PFSK-1 (cell line): ENCODE data around the gene CPD.

Source experiments
- FOXP2 ChIP-seq: optimal IDR thresholded peaks from 2 replicates; pipeline ENCODE3; 2011; ENCODE audit warnings: borderline replicate concordance, control low read depth, inconsistent platforms; ENCODE audit not compliant: insufficient read depth; ENCODE audit errors: extremely low read length, extremely low read depth
- POLR2AphosphoS5 ChIP-seq: IDR thresholded peaks from 2 replicates; pipeline ENCODE4 v1.6.1; 2012; ENCODE audit warnings: low read depth, mild to moderate bottlenecking, control low read depth, low read length, moderate library complexity
- REST ChIP-seq, 2 experiments: IDR thresholded peaks; 2 replicates each; pipeline versions ENCODE4 v1.6.1 to v1.8.0; 2011 to 2012; ENCODE audit warnings: low read depth in 2 of 2, low read length in 2 of 2, control low read depth in 1 of 2, inconsistent platforms in 1 of 2, mild to moderate bottlenecking in 1 of 2, moderate library complexity in 1 of 2; ENCODE audit not compliant: insufficient read depth in 1 of 2
- SIN3A ChIP-seq: IDR thresholded peaks from 2 replicates; pipeline ENCODE4 v1.6.1; 2012; ENCODE audit warnings: mild to moderate bottlenecking, low read length, moderate library complexity, borderline replicate concordance; ENCODE audit not compliant: insufficient read depth
- TAF1 ChIP-seq: IDR thresholded peaks from 2 replicates; pipeline ENCODE4 v1.6.1; 2012; ENCODE audit warnings: low read length, control low read depth, borderline replicate concordance; ENCODE audit not compliant: insufficient read depth

The CPD gene

GRCh38 chr17:30433514-30433913 is 54.8 kb downstream of the CPD start:
- TF ChIP-seq TAF1 (no peak), SIN3A (no peak), FOXP2 (no peak), POLR2AphosphoS5 (no peak), REST (IDR thresholded peaks at IDR 0.05; ENCODE audit: insufficient read depth in 1 of 2, low read depth in 2 of 2, low read length in 2 of 2) (no peak)

- no peak for TF ChIP-seq POLR2AphosphoS5
- no peak for TF ChIP-seq SIN3A
- no peak for TF ChIP-seq FOXP2
- TF ChIP-seq TAF1 = no peak
Measured at GRCh38 chr17:30436729-30437128, 58.0 kb downstream of the CPD start.

GRCh38 chr17:30443721-30444120 is 65.0 kb downstream of the CPD start:
- TF ChIP-seq FOXP2 = no peak
- no peak for TF ChIP-seq TAF1
- TF ChIP-seq SIN3A = no peak
- no peak for TF ChIP-seq REST (IDR thresholded peaks at IDR 0.05; ENCODE audit: insufficient read depth in 1 of 2, low read depth in 2 of 2, low read length in 2 of 2)
- no peak for TF ChIP-seq POLR2AphosphoS5

- TF ChIP-seq POLR2AphosphoS5 = no peak
- TF ChIP-seq REST (IDR thresholded peaks at IDR 0.05; ENCODE audit: insufficient read depth in 1 of 2, low read depth in 2 of 2, low read length in 2 of 2) = no peak
- TF ChIP-seq SIN3A = no peak
- TF ChIP-seq TAF1 = no peak
- TF ChIP-seq FOXP2 = no peak
Measured at GRCh38 chr17:30449480-30449879, 70.8 kb downstream of the CPD start.

GRCh38 chr17:30450125-30451027 is 71.6 kb downstream of the CPD start:
- TF ChIP-seq FOXP2 = no peak
- no peak for TF ChIP-seq POLR2AphosphoS5
- no peak for TF ChIP-seq REST (IDR thresholded peaks at IDR 0.05; ENCODE audit: insufficient read depth in 1 of 2, low read depth in 2 of 2, low read length in 2 of 2)
- no peak for TF ChIP-seq TAF1
- no peak for TF ChIP-seq SIN3A
